Epithelial cell of prostate (primary cell): ENCODE data around the gene MUC5B.

Source experiments
- DNase-seq: peaks from one replicate; pipeline ENCODE4 v3.0.0-alpha.2; 2011; ENCODE audit warnings: low read depth, low spot score
- H3K27ac ChIP-seq: fragments of 450-650 bp; 2 replicates; pipeline ENCODE4 v1.5.1; 2017; ENCODE audit warnings: mild to moderate bottlenecking

Gene MUC5B

GRCh38 chr11:1218788-1219445 lies 3.9 kb upstream of the MUC5B start:
- no peak for DNase-seq
- no peak overlapping the region for H3K27ac ChIP-seq

- H3K27ac ChIP-seq = no peak overlapping the region
- no peak for DNase-seq
Observed at GRCh38 chr11:1219446-1219833, 3.4 kb upstream of the MUC5B start.

GRCh38 chr11:1219834-1220815 lies 2.7 kb upstream of the MUC5B start:
- DNase-seq = no peak
- no peak overlapping the region for H3K27ac ChIP-seq

- no peak for DNase-seq
- no peak overlapping the region for H3K27ac ChIP-seq
Observed at GRCh38 chr11:1220941-1221721, 1.7 kb upstream of the MUC5B start.

- no peak for DNase-seq
- H3K27ac ChIP-seq = no peak overlapping the region
Observed at GRCh38 chr11:1221848-1222311, 986 bp upstream of the MUC5B start.

- DNase-seq = no peak
- H3K27ac ChIP-seq = no peak overlapping the region
Observed at GRCh38 chr11:1223346-1224110, 662 bp downstream of the MUC5B start.

- no peak for DNase-seq
- no peak overlapping the region for H3K27ac ChIP-seq
Observed at GRCh38 chr11:1224111-1224490, 1.2 kb downstream of the MUC5B start.

GRCh38 chr11:1224491-1225385 lies 1.9 kb downstream of the MUC5B start:
- DNase-seq = no peak
- H3K27ac ChIP-seq = no peak overlapping the region

- no peak for DNase-seq
- no peak overlapping the region for H3K27ac ChIP-seq
Observed at GRCh38 chr11:1225386-1226225, 2.7 kb downstream of the MUC5B start.

- H3K27ac ChIP-seq = no peak overlapping the region
- DNase-seq = no peak
Observed at GRCh38 chr11:1226226-1226985, 3.5 kb downstream of the MUC5B start.

- no peak for DNase-seq
- H3K27ac ChIP-seq = no peak overlapping the region
Observed at GRCh38 chr11:1226986-1227550, 4.2 kb downstream of the MUC5B start.

- H3K27ac ChIP-seq = no peak overlapping the region
- no peak for DNase-seq
Observed at GRCh38 chr11:1227551-1228100, 4.8 kb downstream of the MUC5B start.

- no peak for DNase-seq
- H3K27ac ChIP-seq = no peak overlapping the region
Observed at GRCh38 chr11:1228101-1228821, 5.4 kb downstream of the MUC5B start.

- H3K27ac ChIP-seq = no peak overlapping the region
- DNase-seq = no peak
Observed at GRCh38 chr11:1228921-1229451, 6.1 kb downstream of the MUC5B start.

- no peak overlapping the region for H3K27ac ChIP-seq
- DNase-seq = no peak
Observed at GRCh38 chr11:1229471-1230120, 6.7 kb downstream of the MUC5B start.

GRCh38 chr11:1230121-1230455 lies 7.2 kb downstream of the MUC5B start:
- no peak overlapping the region for H3K27ac ChIP-seq
- DNase-seq = no peak
